ENCODE data around the gene PACS2.
"Not testable (repeated sequence)": the region's sequence is repeated elsewhere in the genome, so short reads cannot be mapped to it uniquely, and the experiment has no call there.

PACS2 gene

GRCh38 chr14:105326891-105327694 lies 12.5 kb downstream of the PACS2 start:
- TF ChIP-seq TCF4 (CRISPR knock-in tag; IDR thresholded peaks at IDR 0.05; ENCODE audit: borderline replicate concordance) (no peak), POU6F1 (CRISPR knock-in tag; IDR thresholded peaks at IDR 0.05; ENCODE audit: borderline replicate concordance, low read depth) (no peak), ZFP30 (CRISPR knock-in tag; IDR thresholded peaks at IDR 0.05) (no peak), ZNF565 (CRISPR knock-in tag; conservative IDR thresholded peaks at IDR 0.05; ENCODE audit: low read depth) (no peak), PATZ1 (CRISPR knock-in tag; IDR thresholded peaks at IDR 0.05; ENCODE audit: borderline replicate concordance) (no peak), CREB5 (CRISPR knock-in tag; IDR thresholded peaks at IDR 0.05; ENCODE audit: low read depth) (no peak), TOX (CRISPR knock-in tag; IDR thresholded peaks at IDR 0.05; ENCODE audit: borderline replicate concordance) (no peak), PPARA (CRISPR knock-in tag; IDR thresholded peaks at IDR 0.05; ENCODE audit: borderline replicate concordance) (no peak), OSR1 (CRISPR knock-in tag; IDR thresholded peaks at IDR 0.05) (no peak), CSDC2 (CRISPR knock-in tag; IDR thresholded peaks at IDR 0.05) (no peak)
- ATAC-seq: no peak

- ATAC-seq: not testable (repeated sequence)
Observed at GRCh38 chr14:105327695-105328045, 13.1 kb downstream of the PACS2 start.

GRCh38 chr14:105328070-105328677 lies 13.6 kb downstream of the PACS2 start:
- ATAC-seq: no peak
- no peak for TF ChIP-seq BACH2 (CRISPR knock-in tag; IDR thresholded peaks at IDR 0.05; ENCODE audit: borderline replicate concordance)
- no peak for TF ChIP-seq POU6F1 (CRISPR knock-in tag; IDR thresholded peaks at IDR 0.05; ENCODE audit: borderline replicate concordance, low read depth)
- no peak for TF ChIP-seq CSRNP3 (CRISPR knock-in tag; IDR thresholded peaks at IDR 0.05)
- no peak for TF ChIP-seq PPARA (CRISPR knock-in tag; IDR thresholded peaks at IDR 0.05; ENCODE audit: borderline replicate concordance)

- no peak for ATAC-seq
- TF ChIP-seq PATZ1 (CRISPR knock-in tag; IDR thresholded peaks at IDR 0.05; ENCODE audit: borderline replicate concordance) (no peak), TSHZ2 (CRISPR knock-in tag; IDR thresholded peaks at IDR 0.05) (no peak), CREB5 (CRISPR knock-in tag; IDR thresholded peaks at IDR 0.05; ENCODE audit: low read depth) (no peak), OSR1 (CRISPR knock-in tag; IDR thresholded peaks at IDR 0.05) (no peak), BACH2 (CRISPR knock-in tag; IDR thresholded peaks at IDR 0.05; ENCODE audit: borderline replicate concordance) (no peak), SNAI2 (CRISPR knock-in tag; IDR thresholded peaks at IDR 0.05) (no peak)
Observed at GRCh38 chr14:105328678-105329390, 14.3 kb downstream of the PACS2 start.
